Esophagus (tissue), 2 donors: Measurements from ENCODE around the gene DUOX2. TPM values are rescaled to one million over a fixed set of nuclear protein-coding genes. Genes with fewer than 3 reads are reported as not detected.

Experiments
- H3K27ac ChIP-seq, 2 donors: one replicate each; pipeline ENCODE4 v1.5.1; 2013; ENCODE audit warnings: low read depth in 2 of 2, mild to moderate bottlenecking in 2 of 2, inconsistent platforms in 1 of 2, low read length in 1 of 2, moderate library complexity in 1 of 2
- H3K27me3 ChIP-seq, 2 donors: one replicate each; pipeline ENCODE4 v1.6.1; 2013; ENCODE audit warnings: low read length in 2 of 2, control low read depth in 1 of 2, mild to moderate bottlenecking in 1 of 2; ENCODE audit not compliant: insufficient read depth in 2 of 2, control insufficient read depth in 1 of 2
- H3K36me3 ChIP-seq, 2 donors: one replicate each; pipeline ENCODE4 v1.6.1; 2013; ENCODE audit warnings: low read length in 1 of 2; ENCODE audit not compliant: control insufficient read depth in 2 of 2, insufficient read depth in 2 of 2
- H3K4me1 ChIP-seq, 2 donors: one replicate each; pipeline ENCODE4 v1.6.1; 2013; ENCODE audit warnings: low read length in 1 of 2; ENCODE audit not compliant: control insufficient read depth in 2 of 2, insufficient read depth in 2 of 2
- H3K4me3 ChIP-seq, 2 donors: one replicate each; pipeline ENCODE4 v1.5.1; 2013; ENCODE audit warnings: low read length in 2 of 2, mild to moderate bottlenecking in 2 of 2, low read depth in 1 of 2, moderate library complexity in 1 of 2
- H3K9me3 ChIP-seq, 2 donors: one replicate each; pipeline ENCODE4 v1.6.1; 2013; ENCODE audit warnings: mild to moderate bottlenecking in 2 of 2, low read depth in 1 of 2, low read length in 1 of 2, moderate library complexity in 1 of 2; ENCODE audit not compliant: control insufficient read depth in 2 of 2, insufficient read depth in 1 of 2
- WGBS, 2 donors: extraction: QIAGEN DNeasy Blood & Tissue Kit; methylation state at CpG; one replicate each; pipeline ENCODE4 v1.1.7; 2013; 5-methylcytosine and 5-hydroxymethylcytosine counted together
- polyA plus RNA-seq, 2 donors: library from polyadenylated mRNA; stranded (reverse); fragments of 200-250 nt; gene quantifications; one replicate each; pipeline ENCODE4 v1.2.3, GENCODE V29; 2013
- donor health status: healthy with polysubstance abuse.
- donor health status: Bipolar disorder and iron deficiency.

Gene DUOX2
- polyA plus RNA-seq: 10 to 100 TPM; 15.8 to 26.3 TPM

- Histone ChIP-seq H3K9me3 (peaks cover 0 to 3% of the 10 kb centered on the region in 2 donors), H3K27me3 (peaks cover 0 to 21% of the 10 kb centered on the region in 2 donors), H3K4me1 (peaks cover 11 to 32% of the 10 kb centered on the region in 2 donors), H3K36me3 (peaks cover 0 to 3% of the 10 kb centered on the region in 2 donors), H3K4me3 (peak within 1 kb of the TSS; percentile 38 to 42), H3K27ac (peak within 1 kb of the TSS in 1 of 2 donors; percentile 29)
- 2% methylated on average over 42 of the region's 42 CpGs for WGBS, 2 donors
Measured at GRCh38 chr15:45114076-45114750, at the start of gene DUOX2, which contains the start of gene DUOXA2. TSS of gene DUOX2 (minus strand) at chr15:45114172. CDS start at chr15:45113411, 761 bp downstream. TSS of gene DUOXA2 (plus strand) at chr15:45114326. CDS start at chr15:45114606, 280 bp downstream.

GRCh38 chr15:45163508-45163856, 49.5 kb upstream of the DUOX2 start:
- Histone ChIP-seq H3K36me3 (peaks cover 0 to 23% of the 10 kb centered on the region in 2 donors), H3K27me3 (no peaks in the 10 kb centered on the region), H3K9me3 (no peaks in the 10 kb centered on the region), H3K4me1 (peaks cover 3 to 26% of the 10 kb centered on the region in 2 donors), H3K4me3 (no peak overlapping the region), H3K27ac (peak overlapping the region; percentile 94 to 96)
- whole genome bisulfite sequencing, 2 donors: 80 to 88% methylated on average over 9 of the region's 9 CpGs

- H3K27ac ChIP-seq: peak overlapping the region; percentile 94 to 96
- H3K4me1 ChIP-seq: peaks cover 3 to 26% of the 10 kb centered on the region in 2 donors
- peaks cover 0 to 23% of the 10 kb centered on the region in 2 donors for H3K36me3 ChIP-seq
- 7 to 10% methylated on average over 7 of the region's 7 CpGs for WGBS, 2 donors
- no peaks in the 10 kb centered on the region for H3K27me3 ChIP-seq
- H3K4me3 ChIP-seq: no peak overlapping the region
- no peaks in the 10 kb centered on the region for H3K9me3 ChIP-seq
Measured at GRCh38 chr15:45162771-45163507, 49.0 kb upstream of the DUOX2 start.

GRCh38 chr15:45161666-45162065, 47.7 kb upstream of the DUOX2 start:
- Histone ChIP-seq H3K4me3 (no peak overlapping the region), H3K9me3 (no peaks in the 10 kb centered on the region), H3K4me1 (peaks cover 3 to 26% of the 10 kb centered on the region in 2 donors), H3K36me3 (peaks cover 0 to 23% of the 10 kb centered on the region in 2 donors), H3K27me3 (no peaks in the 10 kb centered on the region), H3K27ac (peak overlapping the region; percentile 94 to 96)
- 87 to 89% methylated on average over 14 of the region's 14 CpGs for WGBS, 2 donors

GRCh38 chr15:45157974-45158373, 44.0 kb upstream of the DUOX2 start:
- no peaks in the 10 kb centered on the region for H3K9me3 ChIP-seq
- H3K27me3 ChIP-seq: no peaks in the 10 kb centered on the region
- no peak overlapping the region for H3K4me3 ChIP-seq
- H3K4me1 ChIP-seq: peaks cover 0 to 31% of the 10 kb centered on the region in 2 donors
- peak overlapping the region; percentile 80 to 91 for H3K27ac ChIP-seq
- peaks cover 0 to 26% of the 10 kb centered on the region in 2 donors for H3K36me3 ChIP-seq
- 35 to 41% methylated on average over 1 of the region's 1 CpG for WGBS, 2 donors

- Histone ChIP-seq H3K9me3 (no peaks in the 10 kb centered on the region), H3K27ac (peak overlapping the region; percentile 80 to 91), H3K4me1 (peaks cover 0 to 25% of the 10 kb centered on the region in 2 donors), H3K36me3 (peaks cover 5 to 31% of the 10 kb centered on the region in 2 donors), H3K4me3 (no peak overlapping the region), H3K27me3 (no peaks in the 10 kb centered on the region)
- WGBS, 2 donors: 46 to 70% methylated on average over 7 of the region's 7 CpGs
Measured at GRCh38 chr15:45156744-45157455, 42.9 kb upstream of the DUOX2 start.

GRCh38 chr15:45155739-45156138, 41.8 kb upstream of the DUOX2 start:
- H3K27ac ChIP-seq: peak overlapping the region; percentile 47 to 94

GRCh38 chr15:45151998-45152828, 38.2 kb upstream of the DUOX2 start:
- Histone ChIP-seq H3K4me1 (peaks cover 0 to 26% of the 10 kb centered on the region in 2 donors), H3K4me3 (no peak overlapping the region), H3K36me3 (peaks cover 7 to 52% of the 10 kb centered on the region in 2 donors), H3K27me3 (no peaks in the 10 kb centered on the region), H3K27ac (peak overlapping the region in 1 of 2 donors; percentile 3), H3K9me3 (no peaks in the 10 kb centered on the region)
- WGBS, 2 donors: 95 to 96% methylated on average over 36 of the region's 36 CpGs

More at GRCh38 chr15:45155739-45156138, 41.8 kb upstream of the DUOX2 start:
- Histone ChIP-seq H3K4me1 (peaks cover 0 to 18% of the 10 kb centered on the region in 2 donors), H3K4me3 (no peak overlapping the region), H3K36me3 (peaks cover 7 to 37% of the 10 kb centered on the region in 2 donors), H3K9me3 (no peaks in the 10 kb centered on the region), H3K27me3 (no peaks in the 10 kb centered on the region)
- 80 to 85% methylated on average over 8 of the region's 8 CpGs for WGBS, 2 donors
